LoVo (cell line): ENCODE measurements around the gene TMEM141.
"Not testable (repeated sequence)": the region's sequence is repeated elsewhere in the genome, so short reads cannot be mapped to it uniquely, and the experiment has no call there.

Experiments
- DNase-seq: peaks from one replicate; pipeline ENCODE4 v3.0.0-alpha.2; 2016; ENCODE audit warnings: low spot score

Gene TMEM141

GRCh38 chr9:136833381-136834048 is 42.4 kb downstream of the TMEM141 start:
- not testable (repeated sequence) for DNase-seq

- DNase-seq: no peak
Measured at GRCh38 chr9:136835162-136835931, 44.2 kb downstream of the TMEM141 start.

GRCh38 chr9:136835932-136836904 is 45.1 kb downstream of the TMEM141 start:
- DNase-seq: no peak

- DNase-seq: no peak
Measured at GRCh38 chr9:136837146-136837855, 46.2 kb downstream of the TMEM141 start.

GRCh38 chr9:136837856-136838277 is 46.7 kb downstream of the TMEM141 start:
- DNase-seq: not testable (repeated sequence)

- DNase-seq: no peak
Measured at GRCh38 chr9:136838314-136839228, 47.4 kb downstream of the TMEM141 start.

- DNase-seq: no peak
Measured at GRCh38 chr9:136839229-136840139, 48.3 kb downstream of the TMEM141 start.

- DNase-seq: no peak
Measured at GRCh38 chr9:136840140-136840876, 49.2 kb downstream of the TMEM141 start.

- DNase-seq: no peak
Measured at GRCh38 chr9:136840877-136841645, 49.9 kb downstream of the TMEM141 start.

- DNase-seq: not testable (repeated sequence)
Measured at GRCh38 chr9:136841646-136842379, 50.7 kb downstream of the TMEM141 start.

- peak; percentile 76 for DNase-seq
Measured at GRCh38 chr9:136842380-136842948, 51.3 kb downstream of the TMEM141 start, which contains the start of gene AJM1. TSS of gene AJM1 (plus strand) at chr9:136842478. CDS start at chr9:136844415, 1,937 bp downstream.
